Hindlimb muscle (tissue), 1 donor: ENCODE data around the gene NPAS3. TPM values are rescaled to one million over a fixed set of nuclear protein-coding genes. Genes with fewer than 3 reads are reported as not detected.

Experiments
- DNase-seq: peaks from one replicate; pipeline ENCODE4 v3.0.0-alpha.2; 2013
- polyA plus RNA-seq: library from polyadenylated mRNA; unstranded; fragments of 120-200 nt; gene quantifications from one replicate; pipeline ENCODE4 v1.2.1, GENCODE V29; 2013; ENCODE audit not compliant: insufficient read length

NPAS3 gene
- polyA plus RNA-seq, 1 donor, result 3.8 TPM

DNA sequence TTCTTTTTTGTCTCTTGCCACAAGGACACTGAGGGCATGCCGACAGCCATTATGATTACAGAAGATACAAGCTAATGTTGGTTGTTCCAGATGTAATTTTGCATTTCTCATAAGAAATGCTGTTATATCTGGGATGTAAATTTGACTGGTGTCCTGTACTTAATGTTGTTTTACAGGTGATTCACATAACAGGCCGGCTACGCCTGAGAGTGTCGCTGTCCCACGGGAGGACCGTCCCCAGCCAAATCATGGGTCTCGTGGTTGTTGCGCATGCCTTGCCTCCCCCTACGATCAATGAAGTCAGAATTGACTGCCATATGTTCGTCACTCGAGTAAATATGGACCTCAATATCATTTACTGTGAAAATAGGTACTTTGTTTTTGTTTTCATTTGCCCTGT, 835.5 kb downstream of the NPAS3 start:
- DNase-seq, result no peak

DNA sequence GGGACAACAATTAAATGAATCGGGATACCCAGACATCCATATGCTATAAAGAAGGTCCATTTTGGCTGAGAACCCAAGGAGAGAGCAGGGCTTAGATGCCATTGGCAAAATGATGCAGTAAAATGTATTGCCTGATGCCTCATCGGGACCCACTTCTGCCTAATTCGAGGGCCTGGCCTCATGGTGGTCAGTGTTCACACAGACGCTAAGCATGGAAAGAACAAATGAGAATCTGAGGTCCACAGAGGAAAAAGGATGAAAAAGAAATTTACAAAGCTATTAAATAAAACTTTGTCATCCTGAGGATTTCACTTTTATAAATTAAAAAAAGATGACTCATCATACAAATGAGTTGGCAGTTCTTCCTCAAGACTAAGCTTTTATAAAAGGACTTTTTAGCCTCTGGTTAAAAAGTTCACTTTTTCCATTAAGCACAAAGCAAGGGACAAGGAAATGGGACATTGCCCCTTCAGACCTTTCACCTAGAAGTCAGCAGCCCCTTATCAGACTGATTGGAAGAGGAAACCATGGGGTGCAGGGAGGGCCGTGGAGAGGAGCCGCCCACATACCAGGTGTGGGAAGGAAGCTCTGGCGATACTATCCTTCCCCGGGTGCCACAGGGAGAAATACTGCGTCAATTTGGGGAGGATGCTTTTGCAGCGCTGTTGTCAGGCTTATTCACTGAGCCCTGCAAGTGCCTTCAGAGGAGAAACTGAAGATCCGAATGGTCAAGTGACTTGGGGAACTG, 836.2 kb downstream of the NPAS3 start:
- DNase-seq, result no peak

DNA sequence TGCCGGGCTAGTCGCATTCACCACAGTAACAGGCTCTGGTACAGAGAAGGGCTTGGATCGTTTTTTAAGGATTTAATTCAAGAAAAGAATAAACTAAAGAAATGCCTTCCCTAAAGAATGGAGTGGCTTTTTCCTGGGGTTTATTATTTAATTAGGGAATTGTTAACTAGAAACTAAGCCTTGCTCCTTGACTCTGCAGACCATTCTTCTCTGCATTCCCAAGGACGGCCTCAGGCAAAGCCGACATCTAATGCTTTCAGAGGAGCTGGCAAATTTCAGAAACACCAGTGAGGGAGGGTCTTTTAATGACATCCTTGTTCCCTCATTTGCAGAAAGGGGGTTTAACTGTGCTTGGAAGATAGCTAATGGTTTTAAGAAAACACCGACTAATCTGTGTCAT, 838.2 kb downstream of the NPAS3 start:
- no peak for DNase-seq

DNA sequence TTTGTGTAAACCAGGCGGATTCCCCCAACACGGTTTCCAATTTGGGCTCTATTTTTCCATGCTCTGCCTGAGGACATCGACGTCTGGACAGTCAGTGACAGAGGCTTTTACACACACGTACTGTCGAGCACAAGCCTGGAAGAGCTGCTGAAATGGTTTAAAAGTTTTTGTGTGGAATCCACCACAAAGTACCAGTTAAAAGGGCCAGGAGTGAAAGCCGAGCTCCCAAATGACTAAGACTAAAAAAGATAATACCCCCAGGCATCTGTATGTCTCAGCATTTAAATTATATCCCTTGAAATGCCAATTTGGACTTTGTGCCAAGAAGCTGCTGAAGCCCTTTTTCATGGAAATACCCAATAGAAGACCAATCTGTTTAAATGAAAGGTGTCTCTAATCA, 839.0 kb downstream of the NPAS3 start:
- no peak for DNase-seq

DNA sequence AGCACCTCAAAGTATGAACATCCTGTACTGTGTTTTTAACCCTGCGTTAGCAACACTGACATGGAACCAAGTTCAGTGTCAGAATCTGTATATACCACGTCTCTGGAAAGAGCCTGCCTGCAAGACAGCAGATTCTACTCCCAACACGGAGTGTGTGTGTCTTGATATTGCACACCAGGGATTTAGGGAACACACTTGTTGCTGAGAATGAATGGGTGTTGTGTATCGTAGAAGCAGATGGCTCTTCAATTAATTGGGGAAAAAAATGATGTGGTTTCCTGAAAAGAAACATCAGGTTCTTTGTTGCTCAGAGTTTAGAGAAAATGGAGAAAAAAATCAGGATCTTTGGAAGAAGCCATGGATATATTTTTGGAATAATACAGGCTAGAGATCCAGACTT, 841.4 kb downstream of the NPAS3 start:
- no peak for DNase-seq

DNA sequence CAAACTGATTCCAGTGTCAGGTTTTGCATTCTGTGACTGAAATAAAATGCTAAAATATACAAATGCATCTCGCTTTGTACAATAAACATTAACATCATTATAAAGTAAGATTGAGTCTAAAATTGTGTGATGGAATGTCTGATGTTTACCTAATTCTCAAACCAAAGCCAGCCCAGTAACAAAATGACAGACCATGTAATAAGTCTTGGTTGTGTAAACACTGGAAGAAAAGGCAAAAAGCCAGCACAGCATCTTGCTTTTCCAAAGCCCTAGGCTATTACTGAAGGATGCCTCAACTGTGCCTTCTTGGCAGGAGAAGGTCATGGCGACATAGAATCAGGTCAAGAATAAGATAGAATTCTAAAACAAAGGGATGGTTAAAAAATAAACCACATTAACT, 842.6 kb downstream of the NPAS3 start:
- DNase-seq, result no peak

DNA sequence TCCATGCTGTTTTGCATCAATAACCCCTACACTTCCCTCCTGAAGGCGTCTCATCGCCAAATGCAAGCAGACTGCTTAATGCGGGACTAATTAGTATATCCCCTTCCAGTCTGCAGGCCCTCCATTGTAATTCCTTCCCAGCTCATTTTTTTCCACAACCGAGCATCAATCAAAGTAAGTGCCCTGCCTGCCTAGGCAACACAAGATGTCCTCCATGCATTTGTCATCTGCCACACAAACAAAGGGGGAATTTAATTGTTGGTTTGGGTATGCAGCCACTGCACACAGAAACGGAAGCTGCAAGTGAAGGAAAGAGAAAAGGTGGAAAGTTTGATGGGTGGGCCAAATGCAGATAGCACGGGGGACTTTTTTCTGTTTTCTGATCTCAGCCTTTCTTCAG, 844.2 kb downstream of the NPAS3 start:
- DNase-seq, result no peak

DNA sequence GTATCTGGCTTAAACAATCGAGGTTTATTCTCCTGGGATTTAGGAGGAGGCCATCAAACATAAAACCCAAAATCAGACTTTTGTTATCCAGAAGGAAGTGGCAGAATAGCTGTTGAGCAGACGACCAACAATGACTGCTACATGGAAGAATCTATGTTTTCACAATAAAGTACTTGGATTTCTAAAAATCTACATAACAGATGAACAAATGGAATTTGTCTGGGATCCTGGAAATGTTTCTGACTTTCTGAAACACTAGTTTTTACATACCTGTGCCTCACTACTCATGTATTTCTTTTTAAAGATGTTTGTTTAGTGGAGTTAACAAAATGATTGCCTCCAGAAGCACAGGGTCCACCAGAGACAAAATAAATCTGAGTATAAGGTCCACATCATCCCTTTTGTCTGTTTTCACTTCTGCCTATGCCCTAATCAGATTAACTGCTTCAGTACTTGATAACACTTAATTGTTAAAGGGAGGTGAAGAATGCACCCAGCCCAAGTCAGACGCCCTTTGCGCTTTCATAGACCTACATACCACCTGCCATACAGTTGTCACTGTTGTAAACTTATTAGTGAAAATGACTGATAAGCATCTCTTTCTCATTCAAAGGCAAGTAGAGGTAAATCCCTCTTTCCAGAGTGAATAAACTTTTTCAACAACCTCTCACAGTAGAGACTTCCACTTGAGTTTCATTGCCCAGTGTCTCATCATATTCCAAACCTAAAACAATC, 847.6 kb downstream of the NPAS3 start:
- no peak for DNase-seq

DNA sequence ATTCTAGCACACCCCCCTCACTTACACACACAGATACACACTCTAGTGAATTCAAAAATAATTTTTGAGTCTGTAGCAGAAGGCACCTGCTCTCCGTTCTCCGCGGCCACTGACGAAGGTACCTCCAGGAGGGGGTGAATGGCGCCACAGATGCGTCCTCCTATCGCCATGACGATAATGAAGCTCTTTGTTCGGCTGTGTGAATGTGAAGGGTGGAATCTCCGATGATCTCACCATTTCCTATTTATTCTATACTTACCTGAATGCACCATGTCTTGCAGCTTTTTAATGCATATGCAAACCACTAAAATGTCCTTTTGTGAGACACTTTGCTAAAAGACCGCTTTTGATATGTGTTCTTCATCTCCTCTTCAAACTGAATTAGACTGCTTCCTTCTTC, 849.5 kb downstream of the NPAS3 start:
- DNase-seq, result no peak

DNA sequence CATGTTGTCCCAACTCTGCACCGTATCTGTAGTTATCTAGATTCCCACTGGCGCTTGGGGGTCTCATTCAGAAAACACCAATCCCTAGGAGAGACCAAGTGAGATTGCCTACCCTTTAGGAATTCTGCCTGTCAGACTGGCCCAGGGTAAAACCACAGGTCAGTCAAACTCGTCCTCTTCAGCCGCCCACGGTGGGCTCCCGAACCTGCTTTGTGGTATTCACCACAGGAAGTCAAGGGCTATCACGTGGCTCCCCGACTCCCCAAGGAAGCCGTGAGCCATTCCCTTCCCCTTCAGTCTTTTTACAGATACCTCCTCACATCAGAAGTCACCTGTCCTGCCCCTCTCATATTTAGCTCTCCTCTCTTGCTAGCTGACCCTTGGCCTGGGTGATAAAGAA, 852.3 kb downstream of the NPAS3 start:
- DNase-seq, result no peak

DNA sequence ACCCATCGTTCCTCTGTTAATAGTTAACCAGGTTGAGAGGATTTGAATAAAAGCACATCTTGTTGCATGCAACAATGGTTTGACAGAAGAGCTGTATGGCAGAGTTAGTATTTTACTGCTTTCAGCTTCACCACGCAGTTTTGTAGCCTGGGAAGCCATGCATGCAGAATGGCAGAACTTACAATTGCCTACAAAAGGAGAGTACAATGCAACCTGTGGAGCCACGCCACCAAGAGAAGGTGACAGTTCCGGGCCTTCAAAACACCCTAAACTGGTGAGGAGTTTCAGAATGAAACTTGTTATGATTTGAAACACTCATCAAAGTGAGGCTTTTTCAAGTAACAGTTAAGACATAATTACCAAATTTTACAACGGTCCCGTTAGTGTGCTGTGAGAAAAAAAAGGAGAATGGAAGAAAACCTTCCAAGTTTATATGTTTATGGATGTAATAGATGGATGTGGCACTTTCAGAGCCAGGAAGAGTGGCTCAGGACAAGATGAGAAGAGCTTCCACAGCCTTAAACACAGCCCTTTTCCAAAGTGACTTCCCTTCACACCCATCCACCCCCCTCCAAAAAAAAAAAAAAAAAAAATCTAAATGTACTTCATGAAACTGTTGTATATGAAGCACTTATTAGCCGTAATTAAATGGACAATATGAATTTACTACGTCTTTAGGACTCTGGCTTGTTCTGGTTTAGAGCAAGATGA, 853.5 kb downstream of the NPAS3 start:
- DNase-seq, result peak; percentile 47

DNA sequence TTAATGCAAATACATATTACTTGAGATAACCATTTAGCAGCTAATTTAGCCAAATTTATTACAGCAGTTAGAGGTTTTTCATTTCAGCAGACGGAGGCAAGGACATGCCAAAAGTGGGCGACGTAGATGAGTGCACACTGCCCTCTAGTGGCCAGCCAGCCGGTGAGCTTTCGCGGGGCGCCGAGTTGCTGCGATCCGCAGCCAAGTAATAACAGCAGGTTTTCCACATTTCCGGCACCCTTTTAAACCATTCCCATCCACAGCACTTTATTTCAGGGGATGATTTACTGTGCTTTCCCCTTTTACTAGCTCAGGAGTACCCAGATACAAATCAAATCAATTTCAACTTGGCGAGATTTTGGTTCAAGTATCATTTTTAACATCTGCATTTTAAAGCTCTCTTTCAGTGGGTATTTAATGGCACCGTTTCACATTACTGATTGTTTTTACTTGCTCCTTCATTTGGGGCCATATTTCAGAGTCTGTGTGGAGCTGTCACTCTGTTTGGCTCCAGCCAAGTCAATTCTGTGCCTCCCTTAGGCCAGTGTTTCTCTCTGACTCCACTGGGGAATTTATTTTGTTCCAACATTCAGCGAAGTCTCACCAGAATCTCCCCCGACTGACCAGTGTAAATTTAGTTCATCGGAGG, 854.2 kb downstream of the NPAS3 start:
- peak; percentile 93 for DNase-seq

DNA sequence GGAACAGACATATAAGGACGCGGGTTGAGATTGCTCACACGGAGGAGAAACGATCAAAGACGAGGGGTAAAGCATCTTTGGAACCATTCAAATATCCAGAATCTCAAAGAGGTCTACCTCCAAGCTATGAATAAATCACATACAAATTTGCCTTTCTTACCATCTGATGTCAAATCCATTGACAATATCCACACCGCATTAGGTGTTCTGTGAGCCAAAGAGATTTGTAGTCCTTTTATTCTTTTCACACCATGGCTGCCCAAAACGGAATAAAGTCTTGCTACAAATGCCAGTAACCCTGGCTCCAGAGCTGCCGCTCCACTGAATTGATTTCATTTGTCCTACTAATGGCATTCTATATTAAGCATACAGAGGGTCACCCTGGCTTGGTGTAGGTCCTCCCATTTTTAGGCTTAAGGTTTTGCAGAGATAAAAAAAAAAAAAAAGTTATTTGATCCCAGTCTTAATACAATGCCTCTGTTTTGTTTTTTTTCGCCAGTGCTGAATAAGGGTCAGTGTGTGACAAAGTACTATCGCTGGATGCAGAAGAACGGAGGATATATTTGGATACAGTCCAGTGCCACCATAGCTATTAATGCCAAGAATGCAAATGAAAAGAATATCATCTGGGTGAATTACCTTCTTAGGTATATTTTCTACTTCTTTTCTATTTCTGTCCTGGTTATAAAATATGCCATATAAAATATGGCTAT, 854.9 kb downstream of the NPAS3 start:
- DNase-seq, result no peak

DNA sequence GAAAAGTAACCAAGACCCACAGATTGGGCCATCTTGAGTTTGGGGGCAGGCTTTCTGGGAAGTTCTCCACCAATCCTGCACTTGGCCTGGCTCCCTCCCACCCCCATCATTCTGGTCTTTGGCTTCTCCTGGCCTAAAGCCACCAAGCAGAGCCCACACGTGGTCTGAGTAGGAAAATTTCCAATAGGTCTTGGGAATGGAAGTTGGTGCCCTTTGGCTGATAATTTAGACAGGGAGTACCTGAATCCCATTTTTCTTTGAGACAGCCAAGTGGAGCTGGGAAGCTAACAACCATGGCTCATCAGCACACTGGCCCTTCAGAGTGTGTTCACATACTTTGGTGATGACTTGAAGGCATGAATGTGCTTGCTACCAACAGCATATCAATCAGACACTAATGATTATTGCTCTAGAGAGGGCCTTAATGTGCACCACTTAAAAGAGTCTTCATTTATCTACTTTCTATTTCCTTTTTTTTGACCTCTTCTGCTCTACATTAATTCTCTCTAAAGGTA, 856.2 kb downstream of the NPAS3 start:
- DNase-seq, result no peak

DNA sequence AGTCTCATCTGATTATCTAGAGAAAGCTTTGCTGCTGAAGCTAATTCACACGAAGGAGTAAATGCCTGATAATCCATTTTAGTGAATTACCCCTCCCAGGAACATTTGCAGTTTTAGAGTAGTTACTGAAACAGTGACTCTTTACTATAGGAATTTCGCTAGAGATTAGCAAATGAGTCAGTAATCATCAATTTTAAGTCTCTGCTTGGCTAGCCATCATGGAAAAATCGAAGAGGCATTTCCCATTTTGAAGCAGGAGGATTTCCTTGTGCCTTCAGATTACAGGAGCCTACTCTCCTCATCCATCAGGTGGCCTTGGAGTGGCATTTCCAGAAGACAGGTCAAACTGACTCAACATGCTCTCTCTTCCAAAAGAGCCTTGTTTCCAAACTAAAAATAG, 857.7 kb downstream of the NPAS3 start:
- DNase-seq, result no peak

DNA sequence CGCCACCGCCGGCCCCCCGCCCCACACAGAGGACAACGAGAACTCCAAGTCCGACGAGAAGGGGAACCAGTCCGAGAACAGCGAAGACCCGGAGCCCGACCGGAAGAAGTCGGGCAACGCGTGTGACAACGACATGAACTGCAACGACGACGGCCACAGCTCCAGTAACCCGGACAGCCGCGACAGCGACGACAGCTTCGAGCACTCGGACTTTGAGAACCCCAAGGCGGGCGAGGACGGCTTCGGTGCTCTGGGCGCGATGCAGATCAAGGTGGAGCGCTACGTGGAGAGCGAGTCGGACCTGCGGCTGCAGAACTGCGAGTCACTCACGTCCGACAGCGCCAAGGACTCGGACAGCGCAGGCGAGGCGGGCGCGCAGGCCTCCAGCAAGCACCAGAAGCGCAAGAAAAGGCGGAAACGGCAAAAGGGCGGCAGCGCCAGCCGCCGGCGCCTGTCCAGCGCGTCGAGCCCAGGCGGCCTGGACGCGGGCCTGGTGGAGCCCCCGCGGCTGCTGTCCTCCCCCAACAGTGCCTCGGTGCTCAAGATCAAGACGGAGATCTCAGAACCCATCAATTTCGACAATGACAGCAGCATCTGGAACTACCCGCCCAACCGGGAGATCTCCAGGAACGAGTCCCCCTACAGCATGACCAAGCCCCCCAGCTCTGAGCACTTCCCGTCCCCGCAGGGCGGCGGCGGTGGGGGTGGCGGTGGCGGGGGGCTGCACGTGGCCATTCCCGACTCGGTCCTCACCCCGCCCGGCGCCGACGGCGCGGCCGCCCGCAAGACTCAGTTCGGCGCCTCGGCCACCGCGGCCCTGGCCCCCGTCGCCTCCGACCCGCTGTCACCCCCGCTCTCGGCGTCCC, 861.3 kb downstream of the NPAS3 start:
- DNase-seq, result peak; percentile 30

DNA sequence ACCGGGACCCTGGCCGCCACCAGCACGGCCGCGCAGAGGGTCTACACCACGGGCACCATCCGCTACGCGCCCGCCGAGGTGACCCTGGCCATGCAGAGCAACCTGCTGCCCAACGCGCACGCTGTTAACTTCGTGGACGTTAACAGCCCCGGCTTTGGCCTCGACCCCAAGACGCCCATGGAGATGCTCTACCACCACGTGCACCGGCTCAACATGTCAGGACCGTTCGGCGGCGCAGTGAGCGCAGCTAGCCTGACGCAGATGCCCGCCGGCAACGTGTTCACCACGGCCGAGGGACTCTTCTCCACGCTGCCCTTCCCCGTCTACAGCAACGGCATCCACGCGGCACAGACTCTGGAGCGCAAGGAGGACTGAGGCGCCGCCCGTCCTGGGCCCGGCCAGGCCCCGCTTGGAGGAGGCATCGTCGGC, 862.1 kb downstream of the NPAS3 start:
- no peak for DNase-seq

DNA sequence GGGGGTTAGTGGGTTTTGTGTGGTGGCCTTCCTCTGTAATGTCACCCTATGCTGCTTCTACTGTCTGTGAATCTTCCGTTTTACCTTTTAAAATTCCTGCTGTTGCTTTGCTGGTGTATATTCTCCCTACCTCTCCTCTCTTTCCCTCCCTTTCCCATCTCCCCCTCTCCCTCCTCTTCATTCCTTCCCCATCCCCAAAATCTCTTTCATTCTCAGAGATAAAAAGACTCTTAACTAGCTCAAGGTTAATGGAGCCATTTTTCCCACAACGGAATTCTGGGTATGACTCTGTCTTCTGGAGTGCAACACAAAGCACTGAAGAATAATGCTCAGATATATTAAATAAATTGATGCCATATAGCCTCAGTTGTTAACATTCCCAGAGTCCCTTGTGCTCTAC, 864.1 kb downstream of the NPAS3 start:
- DNase-seq, result no peak

DNA sequence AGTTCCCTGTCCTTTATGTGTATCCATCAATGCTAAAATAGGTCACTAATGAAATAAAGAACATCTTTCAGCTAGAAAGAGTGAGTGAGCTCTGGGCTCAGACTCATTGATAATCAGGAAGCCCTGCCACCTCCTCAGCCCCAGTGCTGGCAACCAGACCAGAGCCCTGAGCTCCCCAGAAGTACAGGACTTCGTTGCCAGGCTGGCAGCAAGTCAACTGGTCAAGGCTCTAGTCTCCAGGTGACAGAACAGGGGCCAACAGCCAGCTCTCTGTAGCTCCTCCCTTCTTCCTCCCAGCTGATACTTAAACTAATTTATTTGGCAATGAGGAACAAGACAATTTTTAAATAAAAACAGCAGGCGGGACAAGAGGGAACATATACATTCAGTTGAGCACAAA, 866.9 kb downstream of the NPAS3 start:
- DNase-seq, result no peak

DNA sequence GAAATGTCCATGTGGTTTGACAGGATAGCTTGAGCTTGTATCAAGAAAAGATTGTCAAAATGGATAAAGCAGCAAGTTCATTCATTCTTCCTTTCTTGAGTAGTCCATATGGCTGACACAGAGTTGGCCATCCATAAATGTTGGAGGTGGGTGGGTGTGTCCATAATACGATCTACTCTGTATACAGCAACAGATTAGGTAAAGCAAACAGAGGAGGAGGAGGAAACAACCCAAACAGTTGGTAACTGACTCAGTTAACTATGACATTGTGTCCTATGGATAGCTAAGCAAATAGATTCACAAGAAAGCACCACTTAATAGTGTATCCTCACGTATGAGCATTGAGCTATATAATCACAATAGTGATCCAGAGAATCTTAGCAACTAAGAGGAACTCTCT, 868.2 kb downstream of the NPAS3 start:
- DNase-seq, result no peak

DNA sequence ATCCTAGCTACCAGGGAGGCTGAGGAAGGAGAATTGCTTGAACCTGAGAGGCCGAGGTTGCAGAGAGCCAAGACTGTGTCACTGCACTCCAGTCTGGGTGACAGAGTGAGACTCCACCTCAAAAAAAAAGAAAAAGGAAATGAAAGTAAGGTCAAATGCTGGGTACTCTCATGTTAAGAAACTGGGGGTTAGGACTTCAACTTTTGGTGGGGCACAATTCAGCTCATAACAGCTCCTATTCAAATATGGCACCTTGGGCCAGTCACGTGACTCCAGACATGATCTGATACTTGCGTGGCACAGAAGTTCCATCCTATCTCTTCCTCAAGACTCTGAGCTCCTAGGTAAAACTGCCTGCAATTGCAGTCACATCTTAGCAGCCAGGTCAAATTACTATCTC, 869.5 kb downstream of the NPAS3 start:
- DNase-seq, result no peak
